HepG2 (cell line): Measurements from ENCODE around the gene RPL21. TPM values are rescaled to one million over a fixed set of nuclear protein-coding genes. Genes with fewer than 3 reads are reported as not detected.

Experiments
- BATF2 ChIP-seq: sonication (generic); formaldehyde crosslinking; IDR thresholded peaks from 2 replicates; pipeline ENCODE4 v1.8.0; 2022; ENCODE audit warnings: mild to moderate bottlenecking, missing genetic modification reagents, moderate library complexity
- CENPX ChIP-seq: sonication (generic); formaldehyde crosslinking; IDR thresholded peaks from 2 replicates; pipeline ENCODE4 v1.9.0; 2021; ENCODE audit warnings: mild to moderate bottlenecking, missing genetic modification reagents, moderate library complexity
- CSRNP1 ChIP-seq: sonication (generic); formaldehyde crosslinking; IDR thresholded peaks from 2 replicates; pipeline ENCODE4 v1.8.1; 2023; ENCODE audit warnings: mild to moderate bottlenecking, missing genetic modification reagents
- ELF1 ChIP-seq: sonication (generic); formaldehyde crosslinking; IDR thresholded peaks from 2 replicates; pipeline ENCODE4 v1.4.0; 2020; ENCODE audit warnings: missing genetic modification reagents
- FOXO1 ChIP-seq: sonication (generic); formaldehyde crosslinking; IDR thresholded peaks from 2 replicates; pipeline ENCODE4 v1.4.0; 2020; ENCODE audit warnings: missing genetic modification reagents
- GLI4 ChIP-seq: sonication (generic); formaldehyde crosslinking; IDR thresholded peaks from 2 replicates; pipeline ENCODE4 v1.5.1; 2020; ENCODE audit warnings: missing genetic modification reagents, mild to moderate bottlenecking, moderate library complexity, borderline replicate concordance
- HNRNPLL ChIP-seq: fragments of 200-400 bp; formaldehyde crosslinking; IDR thresholded peaks from 2 replicates; pipeline ENCODE4 v1.6.1; 2017; ENCODE audit warnings: mild to moderate bottlenecking, low read depth, low read length; ENCODE audit not compliant: poor library complexity, severe bottlenecking
- HOXA3 ChIP-seq: sonication (generic); formaldehyde crosslinking; IDR thresholded peaks from 2 replicates; pipeline ENCODE4 v1.5.0; 2020; ENCODE audit warnings: missing genetic modification reagents
- JDP2 ChIP-seq: sonication (generic); formaldehyde crosslinking; IDR thresholded peaks from 2 replicates; pipeline ENCODE4 v1.8.1; 2022; ENCODE audit warnings: missing genetic modification reagents, borderline replicate concordance
- KAT8 ChIP-seq: IDR thresholded peaks from 2 replicates; pipeline ENCODE4 v1.6.1; 2016; ENCODE audit warnings: missing genetic modification reagents, missing compliant biosample characterization
- KLF12 ChIP-seq: sonication (generic); formaldehyde crosslinking; IDR thresholded peaks from 2 replicates; pipeline ENCODE4 v1.4.0; 2020; ENCODE audit warnings: missing genetic modification reagents, borderline replicate concordance
- LCORL ChIP-seq, 2 experiments: fragments of 450-650 bp in 1 of 2; sonication (generic) in 1 of 2; formaldehyde crosslinking in 1 of 2; IDR thresholded peaks; 2 replicates each; pipeline versions ENCODE4 v1.5.0 to v1.6.1; 2017 to 2020; ENCODE audit warnings: antibody characterized with exemption in 1 of 2, missing genetic modification reagents in 1 of 2
- MEIS2 ChIP-seq: sonication (generic); formaldehyde crosslinking; IDR thresholded peaks from 2 replicates; pipeline ENCODE4 v1.9.0; 2021; ENCODE audit warnings: mild to moderate bottlenecking, missing genetic modification reagents
- RELA ChIP-seq: sonication (generic); formaldehyde crosslinking; IDR thresholded peaks from 2 replicates; pipeline ENCODE4 v1.4.0; 2020; ENCODE audit warnings: missing genetic modification reagents
- SNAPC2 ChIP-seq: sonication (generic); formaldehyde crosslinking; IDR thresholded peaks from 2 replicates; pipeline ENCODE4 v1.8.1; 2022; ENCODE audit warnings: mild to moderate bottlenecking, missing genetic modification reagents
- TBX2 ChIP-seq: sonication (generic); formaldehyde crosslinking; IDR thresholded peaks from 2 replicates; pipeline ENCODE4 v1.5.0; 2020; ENCODE audit warnings: missing genetic modification reagents, mild to moderate bottlenecking, borderline replicate concordance
- TEAD3 ChIP-seq: optimal IDR thresholded peaks from 2 replicates; pipeline ENCODE3; 2016; ENCODE audit warnings: borderline replicate concordance
- TFDP2 ChIP-seq: sonication (generic); formaldehyde crosslinking; IDR thresholded peaks from 2 replicates; pipeline ENCODE4 v1.4.0; 2020; ENCODE audit warnings: missing genetic modification reagents
- ZBTB2 ChIP-seq: sonication (generic); formaldehyde crosslinking; IDR thresholded peaks from 2 replicates; pipeline ENCODE4 v1.8.0; 2022; ENCODE audit warnings: low read depth, missing genetic modification reagents
- ZFAT ChIP-seq: sonication (generic); formaldehyde crosslinking; conservative IDR thresholded peaks from 2 replicates; pipeline ENCODE4 v1.8.1; 2023; ENCODE audit warnings: missing genetic modification reagents, inconsistent platforms
- ZNF552 ChIP-seq: sonication (generic); formaldehyde crosslinking; IDR thresholded peaks from 2 replicates; pipeline ENCODE4 v1.9.0; 2022; ENCODE audit warnings: missing genetic modification reagents, mild to moderate bottlenecking, borderline replicate concordance
- ZNF616 ChIP-seq: sonication (generic); formaldehyde crosslinking; IDR thresholded peaks from 2 replicates; pipeline ENCODE4 v1.5.0; 2020; ENCODE audit warnings: low read depth, mild to moderate bottlenecking, missing genetic modification reagents
- ZNF772 ChIP-seq: sonication (generic); formaldehyde crosslinking; IDR thresholded peaks from 2 replicates; pipeline ENCODE4 v1.5.0; 2020; ENCODE audit warnings: mild to moderate bottlenecking, missing genetic modification reagents
- ZNF850 ChIP-seq: sonication (generic); formaldehyde crosslinking; conservative IDR thresholded peaks from 2 replicates; pipeline ENCODE4 v1.9.0; 2021; ENCODE audit warnings: mild to moderate bottlenecking, missing genetic modification reagents
- ZSCAN12 ChIP-seq: sonication (generic); formaldehyde crosslinking; IDR thresholded peaks from 2 replicates; pipeline ENCODE4 v1.9.0; 2021; ENCODE audit warnings: mild to moderate bottlenecking, missing genetic modification reagents
- polyA plus RNA-seq, 8 experiments: library from polyadenylated mRNA; depleted of rRNA in 3 of 8; stranded (reverse) in 7 of 8; unstranded in 1 of 8; fragments of >200 nt; fragmentation: Illumina TruSeq in 4 of 8; extraction: Trizol in 4 of 8; gene quantifications; 2 replicates each; pipeline versions ENCODE4 v1.2.1 to v1.2.3, GENCODE V29; 2011 to 2016; ENCODE audit warnings: low read depth in 4 of 8, missing spikeins in 1 of 8, mixed read lengths in 1 of 8; ENCODE audit not compliant: insufficient read depth in 1 of 8
- total RNA-seq, 5 experiments: library from RNA; depleted of rRNA; stranded (reverse); fragments of >200 nt; fragmentation: Illumina TruSeq; extraction: Trizol; gene quantifications; 2 replicates each; pipeline ENCODE4 v1.2.3, GENCODE V29; 2016; ENCODE audit warnings: low read depth in 1 of 5

Gene RPL21
- total and polyA plus RNA-seq, 2 of the 13 experiments (the other 11 are each of a cell fraction or from before 2014, with no cell fraction given) = 1,234 to 1,261 TPM

GRCh38 chr13:27270594-27271520, 19.5 kb downstream of the RPL21 start, which contains the start of gene RASL11A (continued):
- TF ChIP-seq GLI4 = peak; percentile 57; the same call in 1 of the 2 replicates
- TF ChIP-seq JDP2 (CRISPR knock-in tag) = no peak
- TF ChIP-seq ZSCAN12 = 0 out of 2 replicates have a peak, but pooled peaks have one; percentile 57
- no peak for TF ChIP-seq CENPX (CRISPR knock-in tag)
- TF ChIP-seq ZNF552 (CRISPR knock-in tag) = no peak
- peak; percentile 85 for TF ChIP-seq MEIS2 (CRISPR knock-in tag)
- TF ChIP-seq SNAPC2 = no peak
- no peak for TF ChIP-seq ZNF850 (CRISPR knock-in tag)
- 0 out of 2 replicates have a peak, but pooled peaks have one; percentile 62 for TF ChIP-seq KLF12 (CRISPR knock-in tag)
- peak; percentile 59; the same call in 1 of the 2 replicates for TF ChIP-seq ZNF772 (CRISPR knock-in tag)
- TF ChIP-seq HOXA3 (CRISPR knock-in tag) = peak; percentile 55
- TF ChIP-seq ZFAT (CRISPR knock-in tag) = 0 out of 2 replicates have a peak, but pooled peaks have one; percentile 42
- peak; percentile 73 for TF ChIP-seq TFDP2
- TF ChIP-seq ZBTB2 = peak; percentile 59
- peak; percentile 34; the same call in 1 of the 2 replicates for TF ChIP-seq CSRNP1 (CRISPR knock-in tag)
- no peak for TF ChIP-seq RELA
- peak; percentile 90 for TF ChIP-seq HNRNPLL
- no peak for TF ChIP-seq LCORL (IDR thresholded peaks at IDR 0.05)
- peak; percentile 91 for TF ChIP-seq LCORL (CRISPR knock-in tag; IDR thresholded peaks at IDR 0.05)
- no peak for TF ChIP-seq ELF1
- peak; percentile 74 for TF ChIP-seq TBX2 (CRISPR knock-in tag)
- peak; percentile 68 for TF ChIP-seq KAT8 (CRISPR knock-in tag)
- peak; percentile 26; the same call in 1 of the 2 replicates for TF ChIP-seq FOXO1 (CRISPR knock-in tag)
- peak; percentile 60; the same call in 1 of the 2 replicates for TF ChIP-seq BATF2 (CRISPR knock-in tag)
- peak; percentile 25 for TF ChIP-seq TEAD3 (CRISPR knock-in tag)
- TF ChIP-seq ZNF616 (CRISPR knock-in tag) = peak; percentile 27; the same call in 1 of the 2 replicates
